Measurements from ENCODE around the gene RGS7BP. TPM values are rescaled to one million over a fixed set of nuclear protein-coding genes. Genes with fewer than 3 reads are reported as not detected.

The RGS7BP gene
- total RNA-seq, 1 experiment from 2014 or later = not detected

DNA sequence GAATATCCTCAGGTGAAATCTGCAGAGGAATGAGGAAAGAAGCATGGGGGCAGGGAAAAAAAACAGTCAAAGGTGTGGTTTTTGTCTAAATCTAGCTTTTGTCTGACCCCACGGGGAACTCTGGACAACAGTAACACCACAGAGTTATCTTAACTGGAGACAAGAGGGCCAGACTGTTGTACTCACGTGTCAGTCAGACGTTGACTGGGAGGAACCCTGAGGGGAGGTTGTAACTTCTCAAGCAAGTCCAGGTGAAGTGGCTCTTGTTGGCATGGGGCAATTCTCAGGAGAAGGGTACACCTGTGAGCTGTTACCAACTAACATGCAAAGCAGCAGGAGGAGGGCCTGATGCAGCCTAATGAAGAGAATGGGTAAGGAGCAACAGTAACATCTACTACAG, 140.4 kb downstream of the RGS7BP start:
- POLR2A ChIA-PET = no interaction called here

DNA sequence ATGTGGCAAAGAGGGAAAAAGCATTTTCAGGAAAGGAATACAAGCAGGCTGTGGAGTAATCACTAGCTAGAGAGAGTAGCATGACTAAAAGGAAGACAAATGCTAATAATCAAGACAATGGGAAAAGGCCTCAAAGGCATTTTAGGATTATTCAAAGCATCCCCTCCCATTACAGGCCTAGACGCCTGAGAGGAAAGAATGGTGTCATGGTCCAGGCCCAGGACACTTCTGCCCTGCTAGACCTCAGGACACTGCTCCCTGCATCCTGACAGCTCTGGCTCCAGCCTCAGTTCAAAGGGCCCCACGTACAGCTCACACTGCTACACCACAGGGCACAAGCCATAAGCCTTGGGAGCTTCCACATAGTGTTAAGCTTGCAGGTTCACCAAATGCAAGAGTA, 143.7 kb downstream of the RGS7BP start:
- ATAC-seq = no peak
- no peaks in the 10 kb centered on the region for H3K9me3 ChIP-seq (ENCODE audit: control insufficient read depth, insufficient read depth, low read depth, low read length)
- H3K36me3 ChIP-seq (ENCODE audit: control insufficient read depth, insufficient read depth, low read length) = no peaks in the 10 kb centered on the region
- BruUV-seq (replicated peaks) = no TSS peak
- H3K4me3 ChIP-seq (ENCODE audit: low read depth in 2 of 2, low read length in 2 of 2) = no peak overlapping the region
- intact Hi-C loops (cut with micrococcal nuclease; ENCODE audit: unreplicated experiment) = no loop called here
- DNase-seq (ENCODE audit: low read depth, low spot score) = no peak
- no peaks in the 10 kb centered on the region for H3K4me1 ChIP-seq (ENCODE audit: control insufficient read depth, insufficient read depth, low read length)
- TF ChIP-seq, protein P1, sequence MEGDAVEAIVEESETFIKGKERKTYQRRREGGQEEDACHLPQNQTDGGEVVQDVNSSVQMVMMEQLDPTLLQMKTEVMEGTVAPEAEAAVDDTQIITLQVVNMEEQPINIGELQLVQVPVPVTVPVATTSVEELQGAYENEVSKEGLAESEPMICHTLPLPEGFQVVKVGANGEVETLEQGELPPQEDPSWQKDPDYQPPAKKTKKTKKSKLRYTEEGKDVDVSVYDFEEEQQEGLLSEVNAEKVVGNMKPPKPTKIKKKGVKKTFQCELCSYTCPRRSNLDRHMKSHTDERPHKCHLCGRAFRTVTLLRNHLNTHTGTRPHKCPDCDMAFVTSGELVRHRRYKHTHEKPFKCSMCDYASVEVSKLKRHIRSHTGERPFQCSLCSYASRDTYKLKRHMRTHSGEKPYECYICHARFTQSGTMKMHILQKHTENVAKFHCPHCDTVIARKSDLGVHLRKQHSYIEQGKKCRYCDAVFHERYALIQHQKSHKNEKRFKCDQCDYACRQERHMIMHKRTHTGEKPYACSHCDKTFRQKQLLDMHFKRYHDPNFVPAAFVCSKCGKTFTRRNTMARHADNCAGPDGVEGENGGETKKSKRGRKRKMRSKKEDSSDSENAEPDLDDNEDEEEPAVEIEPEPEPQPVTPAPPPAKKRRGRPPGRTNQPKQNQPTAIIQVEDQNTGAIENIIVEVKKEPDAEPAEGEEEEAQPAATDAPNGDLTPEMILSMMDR (IDR thresholded peaks at IDR 0.05) = no peak
- TF ChIP-seq POLR2AphosphoS5 (IDR thresholded peaks at IDR 0.05; ENCODE audit: low read depth, low read length) = no peak
- no peak for TF ChIP-seq SIN3A (IDR thresholded peaks at IDR 0.05; ENCODE audit: borderline replicate concordance, insufficient read depth, low read depth, low read length)
- TF ChIP-seq, protein P2, sequence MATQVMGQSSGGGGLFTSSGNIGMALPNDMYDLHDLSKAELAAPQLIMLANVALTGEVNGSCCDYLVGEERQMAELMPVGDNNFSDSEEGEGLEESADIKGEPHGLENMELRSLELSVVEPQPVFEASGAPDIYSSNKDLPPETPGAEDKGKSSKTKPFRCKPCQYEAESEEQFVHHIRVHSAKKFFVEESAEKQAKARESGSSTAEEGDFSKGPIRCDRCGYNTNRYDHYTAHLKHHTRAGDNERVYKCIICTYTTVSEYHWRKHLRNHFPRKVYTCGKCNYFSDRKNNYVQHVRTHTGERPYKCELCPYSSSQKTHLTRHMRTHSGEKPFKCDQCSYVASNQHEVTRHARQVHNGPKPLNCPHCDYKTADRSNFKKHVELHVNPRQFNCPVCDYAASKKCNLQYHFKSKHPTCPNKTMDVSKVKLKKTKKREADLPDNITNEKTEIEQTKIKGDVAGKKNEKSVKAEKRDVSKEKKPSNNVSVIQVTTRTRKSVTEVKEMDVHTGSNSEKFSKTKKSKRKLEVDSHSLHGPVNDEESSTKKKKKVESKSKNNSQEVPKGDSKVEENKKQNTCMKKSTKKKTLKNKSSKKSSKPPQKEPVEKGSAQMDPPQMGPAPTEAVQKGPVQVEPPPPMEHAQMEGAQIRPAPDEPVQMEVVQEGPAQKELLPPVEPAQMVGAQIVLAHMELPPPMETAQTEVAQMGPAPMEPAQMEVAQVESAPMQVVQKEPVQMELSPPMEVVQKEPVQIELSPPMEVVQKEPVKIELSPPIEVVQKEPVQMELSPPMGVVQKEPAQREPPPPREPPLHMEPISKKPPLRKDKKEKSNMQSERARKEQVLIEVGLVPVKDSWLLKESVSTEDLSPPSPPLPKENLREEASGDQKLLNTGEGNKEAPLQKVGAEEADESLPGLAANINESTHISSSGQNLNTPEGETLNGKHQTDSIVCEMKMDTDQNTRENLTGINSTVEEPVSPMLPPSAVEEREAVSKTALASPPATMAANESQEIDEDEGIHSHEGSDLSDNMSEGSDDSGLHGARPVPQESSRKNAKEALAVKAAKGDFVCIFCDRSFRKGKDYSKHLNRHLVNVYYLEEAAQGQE (IDR thresholded peaks at IDR 0.05; ENCODE audit: insufficient read depth in 1 of 2, low read depth in 2 of 2, low read length in 1 of 2) = no peak
- no peak for TF ChIP-seq TCF7L2 (IDR thresholded peaks at IDR 0.05; ENCODE audit: low read depth, low read length)
- in situ Hi-C loops (cut with HindIII; ENCODE audit: low pct_unique_long_range_greater_than_20kb, low sequenced_read_pairs) = no loop called here
- H3K27ac ChIP-seq (ENCODE audit: low read length) = no peak overlapping the region
- ChIA-PET POLR2A (no interaction called here), CTCF (no interaction called here)
- no peaks in the 10 kb centered on the region for H3K27me3 ChIP-seq (ENCODE audit: control insufficient read depth, insufficient read depth, low read length)

More for the DNA sequence above, 140.4 kb downstream of the RGS7BP start:
- H3K9me3 ChIP-seq (ENCODE audit: control insufficient read depth, insufficient read depth, low read depth, low read length) = no peaks in the 10 kb centered on the region
- no peak for ATAC-seq
- no peaks in the 10 kb centered on the region for H3K4me1 ChIP-seq (ENCODE audit: control insufficient read depth, insufficient read depth, low read length)
- H3K36me3 ChIP-seq (ENCODE audit: control insufficient read depth, insufficient read depth, low read length) = no peaks in the 10 kb centered on the region
- in situ Hi-C loops (cut with HindIII; ENCODE audit: low pct_unique_long_range_greater_than_20kb, low sequenced_read_pairs) = no loop called here
- BruUV-seq (replicated peaks) = no TSS peak
- DNase-seq (ENCODE audit: low read depth, low spot score) = no peak
- intact Hi-C loops (cut with micrococcal nuclease; ENCODE audit: unreplicated experiment) = no loop called here
- no peak for TF ChIP-seq SIN3A (IDR thresholded peaks at IDR 0.05; ENCODE audit: borderline replicate concordance, insufficient read depth, low read depth, low read length)
- CTCF ChIA-PET = no interaction called here
- H3K27ac ChIP-seq (ENCODE audit: low read length) = no peak overlapping the region
- no peak overlapping the region for H3K4me3 ChIP-seq (ENCODE audit: low read depth in 2 of 2, low read length in 2 of 2)
- no peaks in the 10 kb centered on the region for H3K27me3 ChIP-seq (ENCODE audit: control insufficient read depth, insufficient read depth, low read length)

DNA sequence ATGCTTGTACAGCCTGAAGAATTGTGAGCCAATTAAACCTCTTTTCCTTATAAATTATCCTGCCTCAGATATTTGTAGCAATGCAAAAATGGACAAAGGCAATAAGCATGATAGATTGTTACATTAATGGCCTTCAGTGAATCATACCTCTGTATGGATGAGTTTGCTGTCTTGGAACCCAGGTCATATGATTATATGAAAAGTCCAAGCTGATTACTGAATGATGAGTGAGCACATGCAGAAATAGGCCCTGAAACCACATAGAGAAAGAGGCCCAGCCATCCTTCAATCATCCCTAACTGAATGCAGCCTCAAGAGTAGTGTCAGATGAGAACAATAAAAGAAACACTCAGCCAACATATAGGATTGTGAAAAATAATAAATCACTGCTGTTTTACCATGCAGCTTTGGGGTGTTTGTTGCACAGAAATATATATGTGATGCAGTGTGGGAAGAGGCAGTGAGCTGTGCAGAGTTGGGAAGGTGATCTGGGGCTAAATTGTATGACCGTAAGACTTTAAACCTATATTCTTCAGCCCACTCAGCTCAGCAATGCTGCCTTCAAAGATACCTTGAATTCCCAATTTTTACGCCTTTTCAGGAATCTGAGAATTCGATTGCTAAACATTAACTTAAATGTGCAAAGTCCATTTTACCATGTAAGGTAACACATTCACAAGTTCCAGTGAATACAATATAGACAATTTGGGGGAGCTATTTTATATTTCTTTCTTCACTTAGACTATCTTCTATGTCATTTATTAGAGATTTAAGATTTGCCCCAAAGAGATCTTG, 148.1 kb downstream of the RGS7BP start:
- TF ChIP-seq SIN3A (IDR thresholded peaks at IDR 0.05; ENCODE audit: borderline replicate concordance, insufficient read depth, low read depth, low read length) (no peak), POLR2AphosphoS5 (IDR thresholded peaks at IDR 0.05; ENCODE audit: low read depth, low read length) (no peak), TCF7L2 (IDR thresholded peaks at IDR 0.05; ENCODE audit: low read depth, low read length) (no peak)
- TF ChIP-seq, protein P2 (IDR thresholded peaks at IDR 0.05; ENCODE audit: insufficient read depth in 1 of 2, low read depth in 2 of 2, low read length in 1 of 2) = no peak
- TF ChIP-seq, protein P1 (IDR thresholded peaks at IDR 0.05) = no peak
- in situ Hi-C loops (cut with HindIII; ENCODE audit: low pct_unique_long_range_greater_than_20kb, low sequenced_read_pairs) = no loop called here
- no peak for DNase-seq (ENCODE audit: low read depth, low spot score)
- ChIA-PET POLR2A (no interaction called here), CTCF (no interaction called here)
- BruUV-seq (replicated peaks) = no TSS peak
- no peaks in the 10 kb centered on the region for H3K27me3 ChIP-seq (ENCODE audit: control insufficient read depth, insufficient read depth, low read length)
- H3K27ac ChIP-seq (ENCODE audit: low read length) = no peak overlapping the region
- H3K4me1 ChIP-seq (ENCODE audit: control insufficient read depth, insufficient read depth, low read length) = no peaks in the 10 kb centered on the region
- no peaks in the 10 kb centered on the region for H3K36me3 ChIP-seq (ENCODE audit: control insufficient read depth, insufficient read depth, low read length)
- intact Hi-C loops (cut with micrococcal nuclease; ENCODE audit: unreplicated experiment) = no loop called here
- ATAC-seq = no peak
- no peak overlapping the region for H3K4me3 ChIP-seq (ENCODE audit: low read depth in 2 of 2, low read length in 2 of 2)
- H3K9me3 ChIP-seq (ENCODE audit: control insufficient read depth, insufficient read depth, low read depth, low read length) = no peaks in the 10 kb centered on the region

Measured in Panc1 (cell line).